ENCODE data around the gene INTU. TPM values are rescaled to one million over a fixed set of nuclear protein-coding genes. Genes with fewer than 3 reads are reported as not detected.

The INTU gene
- polyA plus RNA-seq, 1 experiment: 11.1 TPM

- Histone ChIP-seq H3K9me3 (ENCODE audit: control insufficient read depth, insufficient read depth, low read length) (no peaks in the 10 kb centered on the region), H3K4me3 (ENCODE audit: low read depth, low read length) (no peak overlapping the region), H3K27ac (ENCODE audit: low read depth, low read length) (no peak overlapping the region), H3K27me3 (ENCODE audit: control insufficient read depth, insufficient read depth, low read length) (no peaks in the 10 kb centered on the region)
- no peak for DNase-seq (ENCODE audit: low read depth, low spot score)
- POLR2A ChIA-PET: no interaction called here
- TF ChIP-seq CTCF (IDR thresholded peaks at IDR 0.05; ENCODE audit: low read depth, low read length): no peak
- CTCF ChIA-PET: interaction anchor here (0.6 to 1.3 kb wide), 2 partner anchors 73 to 122 kb away, joined by 3 read pairs; partner anchors contain the start of gene HSPA4L
Measured at GRCh38 chr4:127660284-127660885, 27.6 kb downstream of the INTU start.

DNA sequence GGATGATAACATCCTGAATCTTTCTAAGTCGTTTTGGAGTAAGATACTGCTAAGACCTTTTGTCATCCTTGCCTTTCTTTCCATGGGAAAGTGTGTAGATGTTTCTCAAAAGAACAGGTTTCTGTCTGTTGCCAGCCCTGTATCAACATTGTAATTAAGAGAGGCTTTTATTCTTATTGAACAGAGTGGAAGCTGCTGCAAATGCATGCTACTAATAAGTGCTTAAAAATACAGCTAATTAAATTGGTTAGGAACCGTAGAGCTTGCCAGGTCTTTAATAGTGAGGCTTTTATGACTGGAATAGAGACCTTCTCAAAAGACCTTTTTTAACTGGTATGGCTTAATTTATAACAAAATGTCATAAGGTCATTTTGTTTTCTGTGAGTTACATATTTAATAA, 34.4 kb downstream of the INTU start:
- CTCF ChIA-PET: interaction anchor here (1.4 kb wide), 1 partner anchor 65 kb away, joined by 5 read pairs; no protein-coding TSS in a partner anchor
- Histone ChIP-seq H3K4me3 (ENCODE audit: low read depth, low read length) (no peak overlapping the region), H3K9me3 (ENCODE audit: control insufficient read depth, insufficient read depth, low read length) (no peaks in the 10 kb centered on the region), H3K27me3 (ENCODE audit: control insufficient read depth, insufficient read depth, low read length) (no peaks in the 10 kb centered on the region), H3K27ac (ENCODE audit: low read depth, low read length) (no peak overlapping the region)
- no peak for TF ChIP-seq CTCF (IDR thresholded peaks at IDR 0.05; ENCODE audit: low read depth, low read length)
- POLR2A ChIA-PET: no interaction called here
- DNase-seq (ENCODE audit: low read depth, low spot score): no peak

DNA sequence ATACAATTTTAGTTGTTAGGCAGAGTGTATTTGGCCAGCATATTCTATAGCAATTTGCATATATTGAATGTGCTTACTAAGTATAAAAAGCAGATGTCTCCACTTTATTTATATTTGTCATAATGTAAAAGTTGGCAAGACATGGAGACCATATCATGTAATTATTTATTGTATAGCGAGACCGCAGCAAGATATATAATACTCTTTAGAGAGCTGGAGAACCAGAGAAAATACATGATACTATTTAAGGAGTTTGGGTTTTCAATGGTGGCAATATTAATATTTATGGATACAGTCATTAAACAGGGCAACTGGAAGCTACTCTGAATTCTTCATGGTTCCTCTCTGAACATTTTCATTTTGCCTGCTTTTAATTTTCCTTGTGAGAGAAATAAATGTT, 35.0 kb downstream of the INTU start:
- Histone ChIP-seq H3K4me3 (ENCODE audit: low read depth, low read length) (no peak overlapping the region), H3K9me3 (ENCODE audit: control insufficient read depth, insufficient read depth, low read length) (no peaks in the 10 kb centered on the region), H3K27me3 (ENCODE audit: control insufficient read depth, insufficient read depth, low read length) (no peaks in the 10 kb centered on the region), H3K27ac (ENCODE audit: low read depth, low read length) (no peak overlapping the region)
- DNase-seq (ENCODE audit: low read depth, low spot score): no peak
- POLR2A ChIA-PET: no interaction called here
- no peak for TF ChIP-seq CTCF (IDR thresholded peaks at IDR 0.05; ENCODE audit: low read depth, low read length)
- CTCF ChIA-PET: interaction anchor here (1.4 kb wide), 1 partner anchor 65 kb away, joined by 5 read pairs; no protein-coding TSS in a partner anchor

- TF ChIP-seq CTCF (IDR thresholded peaks at IDR 0.05; ENCODE audit: low read depth, low read length): no peak
- no peaks in the 10 kb centered on the region for H3K9me3 ChIP-seq (ENCODE audit: control insufficient read depth, insufficient read depth, low read length)
- DNase-seq (ENCODE audit: low read depth, low spot score): no peak
- H3K27ac ChIP-seq (ENCODE audit: low read depth, low read length): no peak overlapping the region
- no peaks in the 10 kb centered on the region for H3K27me3 ChIP-seq (ENCODE audit: control insufficient read depth, insufficient read depth, low read length)
- ChIA-PET CTCF (interaction anchor here (1.4 kb wide), 1 partner anchor 64 kb away, joined by 5 read pairs; no protein-coding TSS in a partner anchor), POLR2A (no interaction called here)
- H3K4me3 ChIP-seq (ENCODE audit: low read depth, low read length): no peak overlapping the region
Measured at GRCh38 chr4:127668770-127669169, 36.0 kb downstream of the INTU start.

DNA sequence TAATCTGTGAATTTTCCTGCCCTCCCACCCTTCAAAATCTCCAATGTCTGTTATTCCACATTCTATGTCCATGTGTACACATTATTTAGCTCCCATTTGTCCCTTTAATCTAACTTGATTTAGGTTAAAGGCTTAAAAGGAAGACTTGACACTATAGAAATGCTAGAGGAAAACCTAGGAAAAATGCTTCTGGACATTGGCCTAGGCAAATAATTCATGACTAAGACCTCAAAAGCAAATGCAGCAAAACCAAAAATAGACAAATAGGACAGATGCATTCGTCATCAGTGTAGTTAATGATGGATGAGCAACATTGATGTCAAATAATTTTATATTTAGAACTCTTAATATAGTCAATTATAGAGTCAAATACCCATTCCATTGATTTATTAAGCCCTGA, 36.9 kb downstream of the INTU start:
- Histone ChIP-seq H3K9me3 (ENCODE audit: control insufficient read depth, insufficient read depth, low read length) (no peaks in the 10 kb centered on the region), H3K27ac (ENCODE audit: low read depth, low read length) (no peak overlapping the region), H3K4me3 (ENCODE audit: low read depth, low read length) (no peak overlapping the region), H3K27me3 (ENCODE audit: control insufficient read depth, insufficient read depth, low read length) (no peaks in the 10 kb centered on the region)
- DNase-seq (ENCODE audit: low read depth, low spot score): no peak
- no peak for TF ChIP-seq CTCF (IDR thresholded peaks at IDR 0.05; ENCODE audit: low read depth, low read length)
- CTCF ChIA-PET: interaction anchor here (0.6 kb wide), 1 partner anchor 63 kb away, joined by 5 read pairs; no protein-coding TSS in a partner anchor
- POLR2A ChIA-PET: no interaction called here
